Lower lobe of right lung (tissue), 2 donors: ENCODE data around the gene NCKAP1. TPM values are rescaled to one million over a fixed set of nuclear protein-coding genes. Genes with fewer than 3 reads are reported as not detected.
A peak's percentile ranks its signal among the peaks of the same experiment; 100 is the strongest.

Experiments
- ATAC-seq, 2 donors: fragments of 200-7000 bp; cut with Tn5 transposase; one replicate each; pipeline ENCODE4 v1.9.1; 2020 to 2022; ENCODE audit warnings: mild to moderate bottlenecking in 2 of 2, moderate library complexity in 2 of 2
- DNase-seq: peaks from one replicate; pipeline ENCODE4 v3.0.0-alpha.2; 2020
- H3K27ac ChIP-seq: fragments of 200-600 bp; one replicate; pipeline ENCODE4 v1.8.0; 2022
- H3K27me3 ChIP-seq: fragments of 200-600 bp; one replicate; pipeline ENCODE4 v1.8.0; 2022; ENCODE audit warnings: low read depth
- H3K36me3 ChIP-seq: fragments of 200-600 bp; one replicate; pipeline ENCODE4 v1.8.0; 2022; ENCODE audit warnings: mild to moderate bottlenecking
- H3K4me1 ChIP-seq: fragments of 200-600 bp; one replicate; pipeline ENCODE4 v1.8.0; 2022
- H3K4me3 ChIP-seq: fragments of 200-600 bp; one replicate; pipeline ENCODE4 v1.8.0; 2022; ENCODE audit warnings: mild to moderate bottlenecking
- H3K9me3 ChIP-seq: fragments of 200-600 bp; one replicate; pipeline ENCODE4 v1.8.0; 2022
- intact Hi-C: fragments of 100-400 bp; cut with DNase I; formaldehyde crosslinking; loops from one replicate; pipeline ENCODE4 v1.11.0; 2022
- long read RNA-seq: library from polyadenylated mRNA; unstranded; transcript quantifications from one replicate; pipeline ENCODE4 v2.0.0, GENCODE V29; 2021
- total RNA-seq: library from RNA; stranded (reverse); fragmentation: NEBNext Ultra II Directional; extraction: Animal tissue kit (Norgen Biotek cat#: 25700); gene quantifications from one replicate; pipeline ENCODE4 v1.2.1, GENCODE V29; 2021
- TF ChIP-seq, protein P1 (sequence below): fragments of 200-600 bp; IDR thresholded peaks from one replicate; pipeline ENCODE4 v1.8.0; 2022; ENCODE audit warnings: antibody characterized with exemption, mild to moderate bottlenecking
- donor health status: DM: no; HTN: yes; CAD: no; lungs with severe emphysema.

Gene NCKAP1, protein sequence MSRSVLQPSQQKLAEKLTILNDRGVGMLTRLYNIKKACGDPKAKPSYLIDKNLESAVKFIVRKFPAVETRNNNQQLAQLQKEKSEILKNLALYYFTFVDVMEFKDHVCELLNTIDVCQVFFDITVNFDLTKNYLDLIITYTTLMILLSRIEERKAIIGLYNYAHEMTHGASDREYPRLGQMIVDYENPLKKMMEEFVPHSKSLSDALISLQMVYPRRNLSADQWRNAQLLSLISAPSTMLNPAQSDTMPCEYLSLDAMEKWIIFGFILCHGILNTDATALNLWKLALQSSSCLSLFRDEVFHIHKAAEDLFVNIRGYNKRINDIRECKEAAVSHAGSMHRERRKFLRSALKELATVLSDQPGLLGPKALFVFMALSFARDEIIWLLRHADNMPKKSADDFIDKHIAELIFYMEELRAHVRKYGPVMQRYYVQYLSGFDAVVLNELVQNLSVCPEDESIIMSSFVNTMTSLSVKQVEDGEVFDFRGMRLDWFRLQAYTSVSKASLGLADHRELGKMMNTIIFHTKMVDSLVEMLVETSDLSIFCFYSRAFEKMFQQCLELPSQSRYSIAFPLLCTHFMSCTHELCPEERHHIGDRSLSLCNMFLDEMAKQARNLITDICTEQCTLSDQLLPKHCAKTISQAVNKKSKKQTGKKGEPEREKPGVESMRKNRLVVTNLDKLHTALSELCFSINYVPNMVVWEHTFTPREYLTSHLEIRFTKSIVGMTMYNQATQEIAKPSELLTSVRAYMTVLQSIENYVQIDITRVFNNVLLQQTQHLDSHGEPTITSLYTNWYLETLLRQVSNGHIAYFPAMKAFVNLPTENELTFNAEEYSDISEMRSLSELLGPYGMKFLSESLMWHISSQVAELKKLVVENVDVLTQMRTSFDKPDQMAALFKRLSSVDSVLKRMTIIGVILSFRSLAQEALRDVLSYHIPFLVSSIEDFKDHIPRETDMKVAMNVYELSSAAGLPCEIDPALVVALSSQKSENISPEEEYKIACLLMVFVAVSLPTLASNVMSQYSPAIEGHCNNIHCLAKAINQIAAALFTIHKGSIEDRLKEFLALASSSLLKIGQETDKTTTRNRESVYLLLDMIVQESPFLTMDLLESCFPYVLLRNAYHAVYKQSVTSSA
- 96.8 TPM for total RNA-seq
- long read RNA-seq, full-length matches to known transcripts, result 103 of 126 reads
- long read RNA-seq, partial matches to known transcripts, result 16 of 126 reads
- long read RNA-seq, other reads (novel, unspliced or antisense), result 7 of 126 reads

DNA sequence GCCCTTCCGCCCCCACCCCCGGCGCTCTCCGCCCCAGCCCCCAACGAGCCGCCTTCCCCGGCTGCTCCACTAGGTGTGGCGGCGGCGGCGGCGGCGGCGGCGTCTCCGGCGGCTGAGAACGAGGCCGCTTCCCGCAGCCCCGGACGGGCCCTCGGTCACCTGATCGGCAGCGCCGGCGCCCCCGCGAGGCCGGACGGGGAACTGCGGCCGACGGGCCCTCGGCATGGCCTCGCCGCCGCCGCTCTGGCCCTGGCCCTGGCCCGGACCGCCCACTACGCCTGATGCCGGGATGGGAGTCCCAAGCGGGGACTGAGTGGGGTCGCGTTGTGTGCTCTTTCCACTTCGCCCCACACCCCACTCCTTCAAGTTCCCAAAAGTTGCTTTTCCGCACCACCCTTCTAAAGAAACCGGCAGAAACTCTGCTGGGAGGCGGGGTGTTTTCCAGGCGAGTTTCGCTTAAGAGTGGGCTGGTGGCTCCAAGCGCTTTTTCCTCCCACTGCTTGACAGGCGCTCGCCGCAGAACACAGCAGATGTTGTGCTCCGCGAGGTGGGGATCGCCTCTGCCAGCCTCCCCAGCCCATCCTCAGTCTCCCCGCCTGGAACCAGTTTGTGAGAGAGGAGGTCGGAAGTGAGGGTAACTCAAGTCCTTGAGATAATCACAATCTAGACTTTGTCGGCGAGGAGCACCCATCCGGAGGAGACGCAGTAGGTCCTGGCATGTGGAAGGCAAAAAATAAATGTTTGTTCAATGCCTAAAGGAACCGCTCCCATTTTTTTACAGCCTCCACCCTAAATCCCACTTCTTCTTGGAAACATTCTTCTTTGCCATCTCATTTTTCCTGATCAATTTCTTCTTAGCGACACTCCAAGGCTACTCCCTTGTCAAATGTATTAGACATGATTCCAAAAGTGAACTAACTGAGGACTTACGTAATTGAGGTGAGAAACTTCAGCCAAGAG is at the start of gene NCKAP1:
NCKAP1 (minus strand) TSS at position 117 of the 960 bp plus-strand sequence. CDS start 358 bp downstream, outside the sequence.
- peaks cover 33% of the 10 kb centered on the region for H3K4me1 ChIP-seq
- H3K27me3 ChIP-seq, result peaks cover 12% of the 10 kb centered on the region
- H3K27ac ChIP-seq, result peak within 1 kb of the TSS; percentile 95
- H3K4me3 ChIP-seq, result peak within 1 kb of the TSS; percentile 71
- intact Hi-C loops, result no loop called here
- H3K36me3 ChIP-seq, result no peaks in the 10 kb centered on the region
- DNase-seq (peak; percentile 92), ATAC-seq (peak; percentile 95 to 97)
- TF ChIP-seq, protein P1, sequence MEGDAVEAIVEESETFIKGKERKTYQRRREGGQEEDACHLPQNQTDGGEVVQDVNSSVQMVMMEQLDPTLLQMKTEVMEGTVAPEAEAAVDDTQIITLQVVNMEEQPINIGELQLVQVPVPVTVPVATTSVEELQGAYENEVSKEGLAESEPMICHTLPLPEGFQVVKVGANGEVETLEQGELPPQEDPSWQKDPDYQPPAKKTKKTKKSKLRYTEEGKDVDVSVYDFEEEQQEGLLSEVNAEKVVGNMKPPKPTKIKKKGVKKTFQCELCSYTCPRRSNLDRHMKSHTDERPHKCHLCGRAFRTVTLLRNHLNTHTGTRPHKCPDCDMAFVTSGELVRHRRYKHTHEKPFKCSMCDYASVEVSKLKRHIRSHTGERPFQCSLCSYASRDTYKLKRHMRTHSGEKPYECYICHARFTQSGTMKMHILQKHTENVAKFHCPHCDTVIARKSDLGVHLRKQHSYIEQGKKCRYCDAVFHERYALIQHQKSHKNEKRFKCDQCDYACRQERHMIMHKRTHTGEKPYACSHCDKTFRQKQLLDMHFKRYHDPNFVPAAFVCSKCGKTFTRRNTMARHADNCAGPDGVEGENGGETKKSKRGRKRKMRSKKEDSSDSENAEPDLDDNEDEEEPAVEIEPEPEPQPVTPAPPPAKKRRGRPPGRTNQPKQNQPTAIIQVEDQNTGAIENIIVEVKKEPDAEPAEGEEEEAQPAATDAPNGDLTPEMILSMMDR, result peak; percentile 88
- H3K9me3 ChIP-seq, result no peaks in the 10 kb centered on the region

DNA sequence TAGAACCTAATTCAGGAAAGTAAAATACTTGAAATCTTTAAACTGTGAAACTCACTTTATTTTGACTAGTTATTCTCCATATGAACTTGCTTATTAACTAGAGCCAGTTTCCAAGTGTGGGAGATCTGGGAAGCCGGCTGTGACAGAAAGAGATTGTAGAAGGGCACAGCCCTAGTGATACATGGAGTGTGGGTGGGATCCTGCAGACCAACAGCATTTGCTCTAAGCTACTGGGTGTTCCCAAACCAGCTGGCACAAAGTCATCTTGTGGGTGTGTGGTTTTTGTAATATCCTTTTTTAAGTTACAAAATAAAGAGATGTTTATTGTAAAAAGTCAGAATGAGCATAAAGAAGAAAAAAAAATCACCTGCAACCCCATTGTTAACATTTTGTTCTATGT is 43.7 kb upstream of the NCKAP1 start:
- no peaks in the 10 kb centered on the region for H3K9me3 ChIP-seq
- DNase-seq, result no peak
- intact Hi-C loops, result no loop called here

DNA sequence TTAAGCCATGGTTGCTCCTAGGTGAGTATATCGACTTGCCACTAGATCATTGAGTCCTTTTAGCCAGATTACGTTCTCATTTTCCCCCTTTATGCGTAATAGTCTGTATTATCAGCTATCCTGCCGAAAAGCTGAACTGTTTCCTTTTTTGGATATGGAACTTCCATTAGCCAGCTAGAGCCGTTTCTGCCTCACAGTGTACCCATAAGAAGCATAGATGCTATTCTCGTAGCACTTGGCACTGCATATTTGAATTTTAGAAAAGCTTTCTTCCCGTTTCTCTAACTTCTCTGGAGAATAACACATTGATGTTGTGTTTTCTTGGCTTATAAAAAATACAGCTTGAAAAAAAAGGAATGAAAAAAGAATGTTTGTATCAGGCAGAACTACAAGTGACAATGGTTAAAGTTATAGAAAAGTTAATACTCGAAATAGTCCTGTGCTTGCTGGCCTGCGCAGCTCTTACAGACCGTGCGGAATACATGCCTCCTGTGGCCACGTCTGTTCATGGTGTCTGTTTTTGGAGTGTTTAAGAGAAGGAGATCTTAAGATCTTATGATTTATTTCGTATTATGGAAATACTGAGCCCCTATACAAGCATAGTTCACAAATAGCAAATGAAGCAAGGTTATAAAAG is 41.0 kb upstream of the NCKAP1 start:
- no peaks in the 10 kb centered on the region for H3K27me3 ChIP-seq
- intact Hi-C loops, result no loop called here
- TF ChIP-seq, protein P1, result no peak
- H3K4me3 ChIP-seq, result peak overlapping the region; percentile 73
- H3K27ac ChIP-seq, result peak overlapping the region; percentile 86
- no peaks in the 10 kb centered on the region for H3K36me3 ChIP-seq
- H3K9me3 ChIP-seq, result no peaks in the 10 kb centered on the region
- peaks cover 14% of the 10 kb centered on the region for H3K4me1 ChIP-seq
- DNase-seq (no peak), ATAC-seq (peak; percentile 28 to 58)

More for the DNA sequence above, 43.7 kb upstream of the NCKAP1 start:
- peaks cover 14% of the 10 kb centered on the region for H3K4me1 ChIP-seq
- no peak for ATAC-seq
- H3K27me3 ChIP-seq, result no peaks in the 10 kb centered on the region
- no peak overlapping the region for H3K27ac ChIP-seq
- no peak overlapping the region for H3K4me3 ChIP-seq
- H3K36me3 ChIP-seq, result no peaks in the 10 kb centered on the region
- TF ChIP-seq, protein P1, result no peak

DNA sequence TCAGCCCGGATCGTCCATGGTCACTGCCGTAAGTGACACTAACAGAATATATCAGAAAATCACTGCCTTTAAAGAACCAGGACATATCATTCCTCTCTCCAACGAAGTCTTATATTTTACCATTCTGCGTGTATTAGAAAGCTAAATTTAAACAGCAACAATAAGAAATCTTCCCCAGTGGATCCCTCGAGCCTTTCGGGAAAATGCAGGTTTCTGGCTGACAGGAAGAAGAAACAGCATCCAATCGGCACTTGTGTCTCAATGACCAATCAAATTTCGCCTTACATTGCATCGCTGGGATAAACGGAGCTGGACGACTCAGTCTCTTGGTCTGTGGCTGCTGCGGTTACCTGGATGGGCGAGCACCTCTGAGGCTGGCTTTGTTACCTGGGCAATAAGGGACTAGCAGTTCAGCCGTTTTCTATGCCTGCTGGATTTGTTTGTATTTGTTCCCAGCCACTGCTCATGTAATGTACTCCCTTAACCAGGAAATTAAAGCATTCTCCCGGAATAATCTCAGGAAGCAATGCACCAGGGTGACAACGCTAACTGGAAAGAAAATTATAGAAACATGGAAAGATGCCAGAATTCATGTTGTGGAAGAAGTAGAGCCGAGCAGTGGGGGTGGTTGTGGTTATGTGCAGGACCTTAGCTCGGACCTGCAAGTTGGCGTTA is 40.3 kb upstream of the NCKAP1 start, which contains the start of gene DUSP19:
DUSP19 (plus strand) TSS at position 284 of the 675 bp plus-strand sequence; CDS start at position 471, 187 bp downstream.
- peak within 1 kb of the TSS; percentile 86 for H3K27ac ChIP-seq
- peak within 1 kb of the TSS; percentile 73 for H3K4me3 ChIP-seq
- TF ChIP-seq, protein P1, result no peak
- DNase-seq, result peak; percentile 79
- H3K9me3 ChIP-seq, result no peaks in the 10 kb centered on the region
- peaks cover 14% of the 10 kb centered on the region for H3K4me1 ChIP-seq
- ATAC-seq, result peak; percentile 96 to 98
- H3K36me3 ChIP-seq, result no peaks in the 10 kb centered on the region
- no peaks in the 10 kb centered on the region for H3K27me3 ChIP-seq
- intact Hi-C loops, result no loop called here
